ENCODE measurements around the gene ELL2.

ELL2 gene

GRCh38 chr5:95924720-95925377 is 36.8 kb downstream of the ELL2 start:
- TF ChIP-seq GATA3 (IDR thresholded peaks at IDR 0.05; ENCODE audit: low read depth, low read length) = no peak
- TF ChIP-seq GATA2 (IDR thresholded peaks at IDR 0.05; ENCODE audit: low read depth, low read length) = no peak

GRCh38 chr5:95923918-95924544 is 37.6 kb downstream of the ELL2 start:
- TF ChIP-seq GATA3 (IDR thresholded peaks at IDR 0.05; ENCODE audit: low read depth, low read length) = no peak
- TF ChIP-seq GATA2 (IDR thresholded peaks at IDR 0.05; ENCODE audit: low read depth, low read length) = no peak

DNA sequence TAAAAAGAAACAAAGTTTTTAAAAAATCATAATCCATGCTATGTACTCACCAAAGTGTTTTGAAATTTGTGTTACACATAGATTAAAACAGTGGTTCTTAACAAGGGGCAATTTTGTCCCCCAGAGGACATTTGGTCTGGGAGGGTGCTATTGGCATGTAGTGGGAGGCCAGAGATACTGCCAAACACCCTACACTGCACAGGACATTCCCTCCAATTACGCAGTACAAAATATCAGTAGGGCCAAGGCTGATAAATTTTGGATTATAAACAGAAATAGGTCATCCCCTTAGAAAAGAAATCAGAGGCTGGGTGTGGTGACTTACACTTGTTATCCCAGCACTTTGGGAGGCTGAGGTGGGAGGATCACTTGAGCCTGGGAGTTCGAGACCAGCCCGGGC is 38.9 kb downstream of the ELL2 start:
- TF ChIP-seq GATA3 (IDR thresholded peaks at IDR 0.05; ENCODE audit: low read depth, low read length) = no peak
- no peak for TF ChIP-seq GATA2 (IDR thresholded peaks at IDR 0.05; ENCODE audit: low read depth, low read length)

GRCh38 chr5:95921501-95921900 is 40.1 kb downstream of the ELL2 start:
- TF ChIP-seq GATA3 (IDR thresholded peaks at IDR 0.05; ENCODE audit: low read depth, low read length) (no peak), GATA2 (IDR thresholded peaks at IDR 0.05; ENCODE audit: low read depth, low read length) (no peak)

- TF ChIP-seq GATA3 (IDR thresholded peaks at IDR 0.05; ENCODE audit: low read depth, low read length) (no peak), GATA2 (IDR thresholded peaks at IDR 0.05; ENCODE audit: low read depth, low read length) (no peak)
Measured at GRCh38 chr5:95920822-95921221, 40.8 kb downstream of the ELL2 start.

DNA sequence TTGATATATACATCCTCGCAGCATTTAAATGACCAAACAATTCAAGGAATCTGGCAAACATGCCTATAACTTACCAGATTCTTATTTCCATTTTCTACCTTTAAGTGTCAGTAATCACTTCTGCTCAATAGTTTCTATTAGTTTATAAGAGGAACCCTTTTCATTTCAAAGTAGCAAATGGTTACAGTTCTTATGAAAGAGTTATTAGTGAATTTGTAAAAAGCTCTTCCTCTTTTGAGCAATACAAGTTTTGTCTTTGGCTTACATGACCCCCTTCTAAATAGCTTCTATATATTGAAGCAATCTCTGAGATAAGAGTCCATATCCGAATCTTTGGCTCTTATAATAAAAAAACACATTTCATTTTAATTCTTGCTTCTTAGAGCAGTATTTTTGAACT is 42.0 kb downstream of the ELL2 start:
- TF ChIP-seq GATA3 (IDR thresholded peaks at IDR 0.05; ENCODE audit: low read depth, low read length) = no peak
- TF ChIP-seq GATA2 (IDR thresholded peaks at IDR 0.05; ENCODE audit: low read depth, low read length) = no peak

DNA sequence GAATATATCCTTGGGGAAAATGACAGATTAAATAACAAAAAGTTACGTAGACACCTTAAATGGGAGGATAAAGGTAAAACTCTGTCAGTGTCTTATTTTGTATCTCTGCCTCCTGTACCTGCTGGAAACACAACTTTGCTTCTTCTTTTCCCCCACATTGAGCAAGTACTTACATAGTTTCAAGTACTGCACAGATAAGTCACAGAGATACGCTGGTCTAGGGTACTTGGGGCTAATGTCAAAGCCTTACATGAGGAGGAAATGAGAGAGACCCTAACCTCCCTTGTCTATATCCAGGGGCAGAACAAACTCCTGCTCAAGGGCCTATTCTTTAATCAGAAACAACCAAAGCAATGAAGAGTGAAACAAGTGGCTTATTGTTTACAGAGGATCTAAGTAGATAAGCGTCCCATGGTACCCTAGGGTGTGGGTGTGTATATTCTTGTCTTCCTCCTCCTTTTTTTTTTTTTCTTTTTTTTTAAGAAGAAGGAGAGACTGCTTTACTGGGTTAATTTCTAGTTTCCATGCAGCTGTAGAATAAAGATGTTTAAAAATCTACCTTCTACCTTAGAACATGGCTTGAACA is 43.1 kb downstream of the ELL2 start:
- TF ChIP-seq GATA3 (IDR thresholded peaks at IDR 0.05; ENCODE audit: low read depth, low read length) (no peak), GATA2 (IDR thresholded peaks at IDR 0.05; ENCODE audit: low read depth, low read length) (no peak)

- no peak for TF ChIP-seq GATA3 (IDR thresholded peaks at IDR 0.05; ENCODE audit: low read depth, low read length)
- TF ChIP-seq GATA2 (IDR thresholded peaks at IDR 0.05; ENCODE audit: low read depth, low read length) = no peak
Measured at GRCh38 chr5:95917207-95917606, 44.4 kb downstream of the ELL2 start.

DNA sequence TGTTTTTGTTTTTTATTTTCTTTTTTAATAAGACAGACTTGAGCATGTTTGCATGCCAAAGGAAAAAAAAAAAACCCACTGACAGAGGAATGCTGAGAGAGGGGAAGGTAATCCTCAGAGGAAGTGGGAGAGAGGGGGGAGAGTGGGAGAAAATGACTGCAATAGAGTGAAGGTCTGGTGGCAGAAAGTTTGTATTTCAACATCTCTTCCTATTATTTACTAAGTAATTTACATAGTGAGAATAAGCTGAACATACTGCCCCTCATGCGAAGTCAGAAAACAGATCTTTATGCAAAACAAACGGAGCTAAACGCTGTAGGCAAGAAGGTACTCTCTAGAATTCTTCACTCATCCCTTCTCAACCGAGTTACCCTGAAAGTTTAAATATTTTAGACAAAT is 45.0 kb downstream of the ELL2 start:
- no peak for TF ChIP-seq GATA2 (IDR thresholded peaks at IDR 0.05; ENCODE audit: low read depth, low read length)
- no peak for TF ChIP-seq GATA3 (IDR thresholded peaks at IDR 0.05; ENCODE audit: low read depth, low read length)

GRCh38 chr5:95915999-95916686 is 45.5 kb downstream of the ELL2 start:
- TF ChIP-seq GATA3 (IDR thresholded peaks at IDR 0.05; ENCODE audit: low read depth, low read length) (no peak), GATA2 (IDR thresholded peaks at IDR 0.05; ENCODE audit: low read depth, low read length) (no peak)

- TF ChIP-seq GATA2 (IDR thresholded peaks at IDR 0.05; ENCODE audit: low read depth, low read length) = no peak
- TF ChIP-seq GATA3 (IDR thresholded peaks at IDR 0.05; ENCODE audit: low read depth, low read length) = no peak
Measured at GRCh38 chr5:95913663-95914062, 48.0 kb downstream of the ELL2 start.

- TF ChIP-seq GATA2 (IDR thresholded peaks at IDR 0.05; ENCODE audit: low read depth, low read length) (no peak), GATA3 (IDR thresholded peaks at IDR 0.05; ENCODE audit: low read depth, low read length) (no peak)
Measured at GRCh38 chr5:95912029-95912428, 49.6 kb downstream of the ELL2 start.

DNA sequence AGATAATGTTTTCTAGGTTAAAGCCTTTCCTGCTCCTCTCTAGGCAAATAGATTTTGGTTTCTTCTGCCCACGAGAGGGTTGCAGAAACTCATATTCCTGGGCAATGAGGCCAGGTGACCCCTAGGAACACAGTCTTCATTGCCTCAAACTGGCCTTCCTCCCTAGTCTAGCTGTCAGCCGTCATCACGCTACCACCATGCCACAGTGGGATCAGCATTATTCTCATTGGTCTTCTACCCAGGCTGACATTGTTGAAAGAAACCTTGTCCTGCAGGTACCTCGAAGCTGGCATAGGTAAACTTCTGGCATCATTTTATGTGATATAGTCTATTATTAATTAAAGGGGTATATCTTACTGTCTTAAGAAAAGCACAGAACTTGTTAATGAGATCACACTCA is 51.1 kb downstream of the ELL2 start:
- TF ChIP-seq GATA2 (IDR thresholded peaks at IDR 0.05; ENCODE audit: low read depth, low read length) (no peak), GATA3 (IDR thresholded peaks at IDR 0.05; ENCODE audit: low read depth, low read length) (no peak)

DNA sequence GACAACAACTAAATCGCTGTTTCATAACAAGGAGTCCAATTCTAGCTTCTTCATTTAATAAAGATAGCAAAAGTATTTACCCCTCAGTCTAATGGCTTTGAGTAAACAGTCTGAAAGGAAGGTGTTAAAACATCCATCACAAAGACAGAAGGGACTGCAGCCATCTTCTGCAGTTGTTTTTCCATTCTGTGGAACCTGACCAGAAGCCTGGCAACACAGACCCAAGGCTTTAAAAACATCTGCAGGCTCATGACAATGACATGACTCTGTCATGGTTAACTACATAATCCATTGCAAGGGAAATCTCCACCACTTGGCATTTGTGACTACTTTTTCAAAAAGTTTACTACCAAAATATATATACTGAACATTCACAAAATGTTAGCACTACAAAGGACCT is 51.9 kb downstream of the ELL2 start:
- no peak for TF ChIP-seq GATA3 (IDR thresholded peaks at IDR 0.05; ENCODE audit: low read depth, low read length)
- TF ChIP-seq GATA2 (IDR thresholded peaks at IDR 0.05; ENCODE audit: low read depth, low read length) = no peak

DNA sequence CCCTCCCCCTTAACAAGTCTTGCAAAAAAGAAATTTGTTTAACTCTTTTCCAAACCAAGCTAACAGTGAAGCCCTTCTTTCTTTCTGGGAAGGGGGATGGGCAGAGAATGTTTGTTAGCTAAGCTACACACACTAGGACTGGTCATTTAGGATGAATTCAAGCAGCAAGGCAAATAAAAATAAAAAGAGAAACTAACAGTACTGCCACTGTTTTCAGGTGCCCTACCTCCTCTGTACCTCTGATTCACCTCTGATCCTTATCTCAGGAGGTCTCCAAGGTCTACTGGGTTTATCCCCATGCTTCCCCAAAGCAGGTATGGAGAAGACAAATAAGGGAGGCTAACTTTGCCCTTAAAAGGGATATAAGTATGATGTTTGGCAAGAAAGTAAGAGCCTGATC is 52.9 kb downstream of the ELL2 start:
- TF ChIP-seq GATA3 (IDR thresholded peaks at IDR 0.05; ENCODE audit: low read depth, low read length) (no peak), GATA2 (IDR thresholded peaks at IDR 0.05; ENCODE audit: low read depth, low read length) (no peak)

Measured in SH-SY5Y (cell line).